K562 (cell line): ENCODE measurements around the gene CMIP. TPM values are rescaled to one million over a fixed set of nuclear protein-coding genes. Genes with fewer than 3 reads are reported as not detected.

ENCODE experiments used
- ATAC-seq: fragments of 200-7000 bp; cut with Tn5 transposase; 3 replicates; pipeline ENCODE4 v1.9.1; 2020; ENCODE audit warnings: moderate library complexity
- BruUV-seq: library from RNA; stranded (reverse); fragments of 400-500 nt; replicated peaks from 2 replicates; lab custom pipeline; 2021; lab: Mats Ljungman, UMichigan
- CTCF ChIA-PET: fragments of 300-600 bp; formaldehyde crosslinking; extraction: SDS; loops from one replicate; lab custom pipeline; 2021; ENCODE audit warnings: low intra/inter-chr PET ratio; lab: Yijun Ruan, JAX
- POLR2A ChIA-PET: fragments of 300-600, 350-650 bp; sonication (Branson Sonifier 250); formaldehyde crosslinking; extraction: SDS; loops from one replicate; lab custom pipeline; 2021; ENCODE audit warnings: antibody characterized with exemption, inconsistent platforms; lab: Yijun Ruan, JAX
- DNase-seq, 4 experiments: peaks; one replicate each; pipeline versions ENCODE4 v3.0.0 to v3.0.0-alpha.2; 2011 to 2018; ENCODE audit warnings: low spot score in 3 of 4, mixed read lengths in 3 of 4; ENCODE audit errors: extremely low read depth in 1 of 4
- FAIRE-seq: peaks from 2 replicates; lab custom pipeline; 2011; peaks lifted over from hg19 to GRCh38; lab: Jason Lieb, UNC
- H2AFZ ChIP-seq: 2 replicates; pipeline ENCODE4 v1.6.0; 2011; ENCODE audit warnings: low read depth, low read length, control low read depth, inconsistent platforms
- H3K27ac ChIP-seq: fragments of 200-600 bp; 3 replicates; pipeline ENCODE4 v1.8.0; 2011; ENCODE audit warnings: low read depth, mild to moderate bottlenecking, control low read depth, inconsistent platforms, low read length, moderate library complexity, mixed read lengths; ENCODE audit errors: extremely low read depth
- H3K27me3 ChIP-seq, 2 experiments: fragments of 300-600 bp in 1 of 2; 2 replicates in 1 of 2; 3 replicates in 1 of 2; pipeline versions ENCODE4 v1.6.0 to v1.8.0; 2011; ENCODE audit warnings: inconsistent platforms in 2 of 2, low read length in 2 of 2, mild to moderate bottlenecking in 1 of 2, mixed read lengths in 1 of 2, moderate library complexity in 1 of 2; ENCODE audit not compliant: control insufficient read depth in 2 of 2, insufficient read depth in 2 of 2
- H3K36me3 ChIP-seq: fragments of 300-600 bp; 3 replicates; pipeline ENCODE4 v1.8.0; 2011; ENCODE audit warnings: mild to moderate bottlenecking, low read length, inconsistent platforms; ENCODE audit not compliant: control insufficient read depth, insufficient read depth
- H3K4me1 ChIP-seq, 2 experiments: fragments of 200-600 bp in 1 of 2; replicated peaks in 1 of 2; 2 replicates in 1 of 2; 3 replicates in 1 of 2; pipeline versions ENCODE4 v1.5.1 to v1.8.0; 2011; ENCODE audit warnings: inconsistent platforms in 2 of 2, low read length in 2 of 2, mild to moderate bottlenecking in 1 of 2, mixed read lengths in 1 of 2, moderate library complexity in 1 of 2; ENCODE audit not compliant: control insufficient read depth in 2 of 2, insufficient read depth in 2 of 2
- H3K4me2 ChIP-seq: 2 replicates; pipeline ENCODE4 v1.6.1; 2011; ENCODE audit warnings: low read length, control low read depth, inconsistent platforms, mixed read lengths; ENCODE audit not compliant: insufficient read depth
- H3K4me3 ChIP-seq: fragments of 200-600 bp; sonication (generic), shearing (Covaris generic); 2 replicates; pipeline ENCODE4 v1.5.1; 2016; ENCODE audit warnings: control low read depth, inconsistent platforms
- H3K79me2 ChIP-seq: fragments of 200-600 bp; 3 replicates; pipeline ENCODE4 v1.8.0; 2011; ENCODE audit warnings: low read length, inconsistent platforms; ENCODE audit not compliant: control insufficient read depth, insufficient read depth
- H3K9ac ChIP-seq, 2 experiments: 2 replicates each; pipeline versions ENCODE4 v1.6.0 to v1.6.1; 2011; ENCODE audit warnings: low read depth in 2 of 2, low read length in 2 of 2, control low read depth in 1 of 2, inconsistent platforms in 1 of 2, mild to moderate bottlenecking in 1 of 2, mixed read lengths in 1 of 2; ENCODE audit not compliant: insufficient read depth in 1 of 2
- H3K9me1 ChIP-seq: one replicate; pipeline ENCODE4 v1.6.0; 2011; ENCODE audit warnings: inconsistent platforms, mild to moderate bottlenecking, low read length, moderate library complexity; ENCODE audit not compliant: control insufficient read depth, insufficient read depth
- H3K9me3 ChIP-seq: replicated peaks from 2 replicates; pipeline ENCODE4 v1.5.1; 2011; ENCODE audit warnings: low read depth, low read length, inconsistent platforms; ENCODE audit not compliant: control insufficient read depth, insufficient read depth
- H4K20me1 ChIP-seq: replicated peaks from 2 replicates; pipeline ENCODE4 v1.6.1; 2011; ENCODE audit warnings: low read length, inconsistent platforms, mixed read lengths; ENCODE audit not compliant: control insufficient read depth, insufficient read depth
- ARID1B ChIP-seq: fragments of 450-650 bp; IDR thresholded peaks from 2 replicates; pipeline ENCODE4 v1.6.1; 2016; ENCODE audit warnings: antibody characterized with exemption, mild to moderate bottlenecking, inconsistent platforms
- CBFA2T3 ChIP-seq: fragments of 450-650 bp; IDR thresholded peaks from 2 replicates; pipeline ENCODE4 v1.6.1; 2017
- CBFB ChIP-seq: sonication (generic); formaldehyde crosslinking; IDR thresholded peaks from 2 replicates; pipeline ENCODE4 v1.4.0; 2020; ENCODE audit warnings: mild to moderate bottlenecking, missing genetic modification reagents
- CXXC5 ChIP-seq: fragments of 250-450 bp; sonication (Bioruptor Pico); IDR thresholded peaks from 2 replicates; pipeline ENCODE4 v1.8.0; 2022; ENCODE audit warnings: inconsistent platforms, mild to moderate bottlenecking, moderate library complexity
- EHMT2 ChIP-seq: fragments of 450-650 bp; IDR thresholded peaks from 2 replicates; pipeline ENCODE4 v1.6.1; 2018; ENCODE audit warnings: antibody characterized with exemption
- ETV1 ChIP-seq: fragments of 450-650 bp; conservative IDR thresholded peaks from 2 replicates; pipeline ENCODE4 v1.6.1; 2016; ENCODE audit warnings: missing genetic modification characterization, control low read depth, low read depth, missing compliant biosample characterization
- FOXJ2 ChIP-seq: fragments of 200-800 bp; sonication (Bioruptor generic); IDR thresholded peaks from 2 replicates; pipeline ENCODE4 v1.6.1; 2016; ENCODE audit warnings: missing genetic modification characterization, missing compliant biosample characterization
- KDM1A ChIP-seq, 2 experiments: fragments of 450-650 bp; IDR thresholded peaks; 2 replicates each; pipeline ENCODE4 v1.6.1; 2016; ENCODE audit warnings: mild to moderate bottlenecking in 2 of 2
- MEIS2 ChIP-seq: fragments of 450-650 bp; IDR thresholded peaks from 2 replicates; pipeline ENCODE4 v1.6.1; 2014; ENCODE audit warnings: mild to moderate bottlenecking; ENCODE audit not compliant: partially characterized antibody
- SMARCA4 ChIP-seq: fragments of 450-650 bp; IDR thresholded peaks from 2 replicates; pipeline ENCODE4 v1.6.1; 2016
- STAT5B ChIP-seq: fragments of 250-450 bp; sonication (Bioruptor Pico); IDR thresholded peaks from 2 replicates; pipeline ENCODE4 v1.8.0; 2021; ENCODE audit warnings: mild to moderate bottlenecking, inconsistent platforms
- TFAP4 ChIP-seq: sonication (generic); formaldehyde crosslinking; IDR thresholded peaks from 2 replicates; pipeline ENCODE4 v1.8.0; 2022; ENCODE audit warnings: missing genetic modification reagents, mild to moderate bottlenecking, moderate library complexity, borderline replicate concordance
- U2AF1 ChIP-seq: fragments of 200-400 bp; formaldehyde crosslinking; optimal IDR thresholded peaks from 2 replicates; pipeline ENCODE3; 2017; ENCODE audit warnings: mild to moderate bottlenecking, low read depth, low read length, moderate library complexity
- ZKSCAN8 ChIP-seq: fragments of 200-800 bp; sonication (Bioruptor generic); IDR thresholded peaks from 2 replicates; pipeline ENCODE4 v1.6.1; 2016; ENCODE audit warnings: missing genetic modification characterization, missing compliant biosample characterization
- ZNF140 ChIP-seq: fragments of 250-450 bp; sonication (Bioruptor Pico); IDR thresholded peaks from 2 replicates; pipeline ENCODE4 v1.8.0; 2021; ENCODE audit warnings: moderate library complexity, mild to moderate bottlenecking, inconsistent platforms
- ZNF143 ChIP-seq: sonication (generic); formaldehyde crosslinking; IDR thresholded peaks from 2 replicates; pipeline ENCODE4 v1.9.0; 2022; ENCODE audit warnings: mild to moderate bottlenecking, missing genetic modification reagents
- WGBS: fragments of 100-300 bp; shearing (Covaris generic); methylation state at CpG from one replicate; pipeline ENCODE4 v1.1.6; 2016; ENCODE audit warnings: low coverage, mixed read lengths; ENCODE audit not compliant: insufficient coverage; ENCODE audit errors: missing lambda C conversion rate; 5-methylcytosine and 5-hydroxymethylcytosine counted together
- in situ Hi-C: fragments of 300-500 bp; cut with MboI; formaldehyde crosslinking; loops from 4 replicates; pipeline ENCODE4 v1.15.0; 2018; ENCODE audit warnings: inconsistent platforms, mixed read lengths
- intact Hi-C: fragments of 100-400 bp; cut with micrococcal nuclease; formaldehyde crosslinking; loops from 2 replicates; pipeline ENCODE4 v1.14.2; 2022
- polyA plus RNA-seq, 8 experiments: library from polyadenylated mRNA; depleted of rRNA in 4 of 8; stranded (reverse) in 5 of 8; unstranded in 3 of 8; fragments of >200 nt; fragmentation: Nextera tagmentation in 2 of 8; fragmentation: Illumina TruSeq in 1 of 8; extraction: Ambion mirVana in 2 of 8; extraction: Trizol in 1 of 8; gene quantifications; 2 replicates each; pipeline versions ENCODE4 v1.2.1 to v1.2.3, GENCODE V29; 2011 to 2014; ENCODE audit warnings: inconsistent platforms in 1 of 8, missing spikeins in 1 of 8
- total RNA-seq, 7 experiments: library from RNA; depleted of rRNA in 6 of 7; stranded (reverse); fragments of >200 nt in 6 of 7; fragmentation: Illumina TruSeq in 2 of 7; extraction: Trizol in 2 of 7; gene quantifications; 2 replicates each; pipeline versions ENCODE4 v1.2.1 to v1.2.3, GENCODE V29; 2011 to 2021; ENCODE audit warnings: low replicate concordance in 1 of 7
- TF ChIP-seq, protein P1 (sequence below): fragments of 200-400 bp; formaldehyde crosslinking; IDR thresholded peaks from 2 replicates; pipeline ENCODE4 v1.6.1; 2017; ENCODE audit warnings: mild to moderate bottlenecking, low read depth, low read length, moderate library complexity

The CMIP gene
- total and polyA plus RNA-seq, 9 of the 15 experiments (the other 6 are each of a cell fraction or from before 2014, with no cell fraction given): 0.94 to 82.5 (median 10.3) TPM

- H3K36me3 ChIP-seq: peaks cover 8% of the 10 kb centered on the region; the same call in 2 of the 3 replicates
- FAIRE-seq: no peak
- H3K9me1 ChIP-seq: peaks cover 3% of the 10 kb centered on the region
- peaks cover 90% of the 10 kb centered on the region for H3K79me2 ChIP-seq
- no peaks in the 10 kb centered on the region for H3K9me3 ChIP-seq
- POLR2A ChIA-PET: interaction anchor here (0.5 to 0.6 kb wide), 2 partner anchors 11 to 309 kb away, joined by 3 read pairs; no protein-coding TSS in a partner anchor
- no TSS peak for BruUV-seq
- H2AFZ ChIP-seq: no peak overlapping the region
- H4K20me1 ChIP-seq: no peaks in the 10 kb centered on the region; the same call in 1 of the 2 replicates
- no peaks in the 10 kb centered on the region for H3K27me3 ChIP-seq
- H3K27ac ChIP-seq: peak overlapping the region; percentile 79
- intact Hi-C loops (loop anchor here (10.0 kb wide), 1 partner anchor 142 kb away; no protein-coding TSS in a partner anchor), in situ Hi-C loops (no loop called here)
- WGBS: 27% methylated on average over 16 of the region's 16 CpGs
- H3K4me2 ChIP-seq: peak overlapping the region; percentile 40
- peak; percentile 69 to 75 (median 70) for DNase-seq
- ATAC-seq: peak; percentile 14
- peak overlapping the region in 1 of 2 experiments; percentile 21; a peak in 2 of 4 replicates for H3K9ac ChIP-seq
- H3K4me3 ChIP-seq: no peak overlapping the region
- peaks cover 65 to 75% of the 10 kb centered on the region in 2 experiments for H3K4me1 ChIP-seq
- CTCF ChIA-PET: interaction anchor here (0.7 kb wide), 1 partner anchor 18 kb away, joined by 3 read pairs; no protein-coding TSS in a partner anchor
- no peak for TF ChIP-seq ETV1 (tag)
- TF ChIP-seq STAT5B (CRISPR knock-in tag): no peak
- no peak for TF ChIP-seq ZNF143 (CRISPR knock-in tag)
- TF ChIP-seq U2AF1: no peak
- no peak for TF ChIP-seq ZNF140 (CRISPR knock-in tag)
- no peak for TF ChIP-seq EHMT2
- TF ChIP-seq TFAP4 (CRISPR knock-in tag): peak; percentile 49; the same call in 1 of the 2 replicates
- TF ChIP-seq ZKSCAN8 (CRISPR knock-in tag): no peak
- TF ChIP-seq ARID1B: peak; percentile 49; the same call in 1 of the 2 replicates
- no peak for TF ChIP-seq CBFB
- TF ChIP-seq FOXJ2 (tag): no peak
- TF ChIP-seq KDM1A (IDR thresholded peaks at IDR 0.05): no peak
- TF ChIP-seq MEIS2: peak; percentile 52
- peak; percentile 34; the same call in 1 of the 2 replicates for TF ChIP-seq SMARCA4
- TF ChIP-seq, protein P1, sequence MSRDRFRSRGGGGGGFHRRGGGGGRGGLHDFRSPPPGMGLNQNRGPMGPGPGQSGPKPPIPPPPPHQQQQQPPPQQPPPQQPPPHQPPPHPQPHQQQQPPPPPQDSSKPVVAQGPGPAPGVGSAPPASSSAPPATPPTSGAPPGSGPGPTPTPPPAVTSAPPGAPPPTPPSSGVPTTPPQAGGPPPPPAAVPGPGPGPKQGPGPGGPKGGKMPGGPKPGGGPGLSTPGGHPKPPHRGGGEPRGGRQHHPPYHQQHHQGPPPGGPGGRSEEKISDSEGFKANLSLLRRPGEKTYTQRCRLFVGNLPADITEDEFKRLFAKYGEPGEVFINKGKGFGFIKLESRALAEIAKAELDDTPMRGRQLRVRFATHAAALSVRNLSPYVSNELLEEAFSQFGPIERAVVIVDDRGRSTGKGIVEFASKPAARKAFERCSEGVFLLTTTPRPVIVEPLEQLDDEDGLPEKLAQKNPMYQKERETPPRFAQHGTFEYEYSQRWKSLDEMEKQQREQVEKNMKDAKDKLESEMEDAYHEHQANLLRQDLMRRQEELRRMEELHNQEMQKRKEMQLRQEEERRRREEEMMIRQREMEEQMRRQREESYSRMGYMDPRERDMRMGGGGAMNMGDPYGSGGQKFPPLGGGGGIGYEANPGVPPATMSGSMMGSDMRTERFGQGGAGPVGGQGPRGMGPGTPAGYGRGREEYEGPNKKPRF: no peak
- TF ChIP-seq CBFA2T3: peak; percentile 42
- TF ChIP-seq CXXC5: peak; percentile 22; the same call in 1 of the 2 replicates
Observed at GRCh38 chr16:81636298-81636993, 191.8 kb downstream of the CMIP start.
